A549 (cell line): ENCODE results near the gene FAM3C. TPM values are rescaled to one million over a fixed set of nuclear protein-coding genes. Genes with fewer than 3 reads are reported as not detected.

ENCODE experiments used
- ATAC-seq, 2 experiments: fragments of 200-7000 bp in 1 of 2; fragments of >200 bp in 1 of 2; cut with Nextera tagmentation in 1 of 2; cut with Tn5 transposase in 1 of 2; 3 replicates each; pipeline versions ENCODE4 v1.8.0 to v1.9.1; 2018 to 2020; ENCODE audit warnings: mild to moderate bottlenecking in 1 of 2, moderate library complexity in 1 of 2
- CTCF ChIA-PET: fragments of 300-600 bp; sonication (Branson Sonifier 250); formaldehyde crosslinking; extraction: SDS; loops from one replicate; lab custom pipeline; 2021; ENCODE audit warnings: antibody characterized with exemption, inconsistent platforms; lab: Yijun Ruan, JAX
- POLR2A ChIA-PET: fragments of 350-600 bp; formaldehyde crosslinking; extraction: SDS; loops from one replicate; lab custom pipeline; 2021; ENCODE audit warnings: antibody characterized with exemption, inconsistent platforms; lab: Yijun Ruan, JAX
- DNase-seq, 2 experiments: peaks; one replicate each; pipeline versions ENCODE4 v3.0.0 to v3.0.0-alpha.2; 2011 to 2016; ENCODE audit warnings: low read depth in 1 of 2, low spot score in 1 of 2
- FAIRE-seq: peaks from 2 replicates; lab custom pipeline; 2011; peaks lifted over from hg19 to GRCh38; lab: Jason Lieb, UNC
- H3K27ac ChIP-seq, 2 experiments: fragments of >200 bp; sonication (Bioruptor Twin); formaldehyde crosslinking; 3 replicates each; pipeline ENCODE4 v1.5.1; 2016 to 2017
- H3K4me1 ChIP-seq: fragments of >200 bp; sonication (Bioruptor Twin); formaldehyde crosslinking; 3 replicates; pipeline ENCODE4 v1.6.1; 2016
- H3K4me2 ChIP-seq: fragments of >200 bp; sonication (Bioruptor Twin); formaldehyde crosslinking; 3 replicates; pipeline ENCODE4 v1.6.1; 2016
- H3K4me3 ChIP-seq: fragments of >200 bp; sonication (Bioruptor Twin); formaldehyde crosslinking; 3 replicates; pipeline ENCODE4 v1.5.1; 2016
- H3K9me3 ChIP-seq: fragments of >200 bp; sonication (Bioruptor Twin); formaldehyde crosslinking; 3 replicates; pipeline ENCODE4 v1.6.1; 2016
- CEBPB ChIP-seq, 2 experiments: fragments of >200 bp in 1 of 2; sonication (Bioruptor Twin) in 1 of 2; formaldehyde crosslinking in 1 of 2; IDR thresholded peaks; 2 replicates each; pipeline ENCODE4 v1.6.1; 2012 to 2016
- CHD2 ChIP-seq: fragments of 150-350 bp; IDR thresholded peaks from 2 replicates; pipeline ENCODE4 v1.6.1; 2014; ENCODE audit warnings: low read length; ENCODE audit not compliant: partially characterized antibody
- EHF ChIP-seq: fragments of 250-450 bp; sonication (Bioruptor Pico); IDR thresholded peaks from 2 replicates; pipeline ENCODE4 v1.5.0; 2020; ENCODE audit warnings: mild to moderate bottlenecking
- HDAC2 ChIP-seq: fragments of 200-600 bp; sonication (generic); IDR thresholded peaks from 2 replicates; pipeline ENCODE4 v1.6.1; 2016
- HEYL ChIP-seq: fragments of 250-450 bp; sonication (Bioruptor Pico); IDR thresholded peaks from 2 replicates; pipeline ENCODE4 v1.8.0; 2021; ENCODE audit warnings: mild to moderate bottlenecking, moderate library complexity
- KDM1A ChIP-seq: fragments of 200-600 bp; sonication (generic); IDR thresholded peaks from 2 replicates; pipeline ENCODE4 v1.6.1; 2016; ENCODE audit warnings: low read depth, mild to moderate bottlenecking
- MAFK ChIP-seq: fragments of 450-650 bp; IDR thresholded peaks from 2 replicates; pipeline ENCODE4 v1.6.1; 2014; ENCODE audit not compliant: partially characterized antibody
- MAZ ChIP-seq: fragments of 150-350 bp; IDR thresholded peaks from 2 replicates; pipeline ENCODE4 v1.6.1; 2014; ENCODE audit warnings: antibody characterized with exemption, low read depth, low read length, borderline replicate concordance
- RAD21 ChIP-seq, 2 experiments: fragments of >200 bp in 1 of 2; sonication (Bioruptor Twin) in 1 of 2; formaldehyde crosslinking in 1 of 2; IDR thresholded peaks in 1 of 2; conservative IDR thresholded peaks in 1 of 2; 2 replicates in 1 of 2; 3 replicates in 1 of 2; pipeline ENCODE4 v1.6.1; 2012 to 2018; ENCODE audit warnings: inconsistent platforms in 1 of 2
- RARB ChIP-seq: fragments of 250-450 bp; sonication (Bioruptor Pico); IDR thresholded peaks from 2 replicates; pipeline ENCODE4 v1.8.0; 2021; ENCODE audit warnings: mild to moderate bottlenecking, moderate library complexity
- RCOR1 ChIP-seq: fragments of 150-350 bp; IDR thresholded peaks from 2 replicates; pipeline ENCODE4 v1.6.1; 2014; ENCODE audit warnings: antibody characterized with exemption, low read length, low read depth
- SMC3 ChIP-seq: fragments of >200 bp; sonication (Bioruptor Twin); formaldehyde crosslinking; IDR thresholded peaks from 3 replicates; pipeline ENCODE4 v1.6.1; 2018; ENCODE audit warnings: inconsistent platforms
- WGBS: methylation state at CpG from one replicate; pipeline ENCODE4 v1.1.6; 2017; ENCODE audit errors: missing lambda C conversion rate; 5-methylcytosine and 5-hydroxymethylcytosine counted together
- polyA plus RNA-seq, 4 experiments: library from polyadenylated mRNA; depleted of rRNA in 3 of 4; stranded (reverse); fragments of >200 nt; fragmentation: RNase III in 1 of 4; extraction: RNeasy Plus Mini Kit Qiagen cat#74134 plus additional on column Dnase treatment in 1 of 4; gene quantifications; 2 replicates in 3 of 4; 3 replicates in 1 of 4; pipeline ENCODE4 v1.2.3, GENCODE V29; 2011 to 2017
- TF ChIP-seq, protein P1 (sequence below): fragments of 200-600 bp; sonication (generic); IDR thresholded peaks from 2 replicates; pipeline ENCODE4 v1.6.1; 2016; ENCODE audit warnings: antibody characterized with exemption, mild to moderate bottlenecking, moderate library complexity
- TF ChIP-seq, protein P2 (sequence below): fragments of 250-450 bp; sonication (Bioruptor Pico); IDR thresholded peaks from 2 replicates; pipeline ENCODE4 v1.5.0; 2021; ENCODE audit warnings: mild to moderate bottlenecking, moderate library complexity, borderline replicate concordance
- TF ChIP-seq, protein P3 (sequence below): fragments of >200 bp; sonication (Bioruptor Twin); formaldehyde crosslinking; IDR thresholded peaks from 3 replicates; pipeline ENCODE4 v1.6.1; 2016
- TF ChIP-seq, protein P4 (sequence below): fragments of >200 bp; sonication (Bioruptor Twin); formaldehyde crosslinking; IDR thresholded peaks from 3 replicates; pipeline ENCODE4 v1.5.1; 2016
- TF ChIP-seq, protein P5 (sequence below): fragments of 150-350 bp; IDR thresholded peaks from 2 replicates; pipeline ENCODE4 v1.6.1; 2014; ENCODE audit warnings: low read depth, mild to moderate bottlenecking, low read length

Gene FAM3C
- polyA plus RNA-seq, 2 of the 4 experiments (the other 2 are of a cell fraction), result 29.4 to 46.4 TPM

DNA sequence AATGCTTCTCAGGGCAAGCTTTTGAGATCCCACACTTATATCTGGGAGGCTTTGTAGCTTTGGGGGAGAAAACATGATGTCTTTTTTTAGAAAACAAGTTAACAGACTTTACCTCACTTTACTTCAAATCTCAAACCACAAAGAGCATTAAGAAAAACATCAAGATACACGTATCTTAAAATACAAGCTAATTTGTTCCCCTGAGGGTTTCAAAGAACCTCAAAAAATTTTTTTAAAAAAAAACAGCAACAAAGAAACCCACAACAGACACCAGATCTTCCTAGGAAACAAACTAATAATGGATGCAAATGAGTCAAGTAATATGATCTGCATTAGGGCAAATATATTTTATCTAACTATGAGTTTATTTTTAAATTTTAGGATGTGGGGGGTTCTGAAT lies 24.7 kb downstream of the FAM3C start:
- ChIA-PET POLR2A (interaction anchor here (0.6 kb wide), 1 partner anchor 96 kb away, joined by 9 read pairs; no protein-coding TSS in a partner anchor), CTCF (no interaction called here)
- no peak overlapping the region for H3K4me2 ChIP-seq
- TF ChIP-seq, protein P1, sequence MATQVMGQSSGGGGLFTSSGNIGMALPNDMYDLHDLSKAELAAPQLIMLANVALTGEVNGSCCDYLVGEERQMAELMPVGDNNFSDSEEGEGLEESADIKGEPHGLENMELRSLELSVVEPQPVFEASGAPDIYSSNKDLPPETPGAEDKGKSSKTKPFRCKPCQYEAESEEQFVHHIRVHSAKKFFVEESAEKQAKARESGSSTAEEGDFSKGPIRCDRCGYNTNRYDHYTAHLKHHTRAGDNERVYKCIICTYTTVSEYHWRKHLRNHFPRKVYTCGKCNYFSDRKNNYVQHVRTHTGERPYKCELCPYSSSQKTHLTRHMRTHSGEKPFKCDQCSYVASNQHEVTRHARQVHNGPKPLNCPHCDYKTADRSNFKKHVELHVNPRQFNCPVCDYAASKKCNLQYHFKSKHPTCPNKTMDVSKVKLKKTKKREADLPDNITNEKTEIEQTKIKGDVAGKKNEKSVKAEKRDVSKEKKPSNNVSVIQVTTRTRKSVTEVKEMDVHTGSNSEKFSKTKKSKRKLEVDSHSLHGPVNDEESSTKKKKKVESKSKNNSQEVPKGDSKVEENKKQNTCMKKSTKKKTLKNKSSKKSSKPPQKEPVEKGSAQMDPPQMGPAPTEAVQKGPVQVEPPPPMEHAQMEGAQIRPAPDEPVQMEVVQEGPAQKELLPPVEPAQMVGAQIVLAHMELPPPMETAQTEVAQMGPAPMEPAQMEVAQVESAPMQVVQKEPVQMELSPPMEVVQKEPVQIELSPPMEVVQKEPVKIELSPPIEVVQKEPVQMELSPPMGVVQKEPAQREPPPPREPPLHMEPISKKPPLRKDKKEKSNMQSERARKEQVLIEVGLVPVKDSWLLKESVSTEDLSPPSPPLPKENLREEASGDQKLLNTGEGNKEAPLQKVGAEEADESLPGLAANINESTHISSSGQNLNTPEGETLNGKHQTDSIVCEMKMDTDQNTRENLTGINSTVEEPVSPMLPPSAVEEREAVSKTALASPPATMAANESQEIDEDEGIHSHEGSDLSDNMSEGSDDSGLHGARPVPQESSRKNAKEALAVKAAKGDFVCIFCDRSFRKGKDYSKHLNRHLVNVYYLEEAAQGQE, result no peak
- TF ChIP-seq, protein P2, sequence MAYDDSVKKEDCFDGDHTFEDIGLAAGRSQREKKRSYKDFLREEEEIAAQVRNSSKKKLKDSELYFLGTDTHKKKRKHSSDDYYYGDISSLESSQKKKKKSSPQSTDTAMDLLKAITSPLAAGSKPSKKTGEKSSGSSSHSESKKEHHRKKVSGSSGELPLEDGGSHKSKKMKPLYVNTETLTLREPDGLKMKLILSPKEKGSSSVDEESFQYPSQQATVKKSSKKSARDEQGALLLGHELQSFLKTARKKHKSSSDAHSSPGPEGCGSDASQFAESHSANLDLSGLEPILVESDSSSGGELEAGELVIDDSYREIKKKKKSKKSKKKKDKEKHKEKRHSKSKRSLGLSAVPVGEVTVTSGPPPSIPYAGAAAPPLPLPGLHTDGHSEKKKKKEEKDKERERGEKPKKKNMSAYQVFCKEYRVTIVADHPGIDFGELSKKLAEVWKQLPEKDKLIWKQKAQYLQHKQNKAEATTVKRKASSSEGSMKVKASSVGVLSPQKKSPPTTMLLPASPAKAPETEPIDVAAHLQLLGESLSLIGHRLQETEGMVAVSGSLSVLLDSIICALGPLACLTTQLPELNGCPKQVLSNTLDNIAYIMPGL, result no peak
- TF ChIP-seq MAZ, result no peak
- TF ChIP-seq EHF (CRISPR knock-in tag), result no peak
- TF ChIP-seq CEBPB (IDR thresholded peaks at IDR 0.05), result no peak
- no peak for DNase-seq
- H3K4me1 ChIP-seq, result peaks cover 5% of the 10 kb centered on the region; the same call in 2 of the 3 replicates
- no peak overlapping the region for H3K27ac ChIP-seq
- H3K4me3 ChIP-seq, result no peak overlapping the region
- H3K9me3 ChIP-seq, result no peaks in the 10 kb centered on the region
- ATAC-seq, result no peak
- FAIRE-seq, result no peak
- WGBS, result 85% methylated on average over 1 of the region's 1 CpG

DNA sequence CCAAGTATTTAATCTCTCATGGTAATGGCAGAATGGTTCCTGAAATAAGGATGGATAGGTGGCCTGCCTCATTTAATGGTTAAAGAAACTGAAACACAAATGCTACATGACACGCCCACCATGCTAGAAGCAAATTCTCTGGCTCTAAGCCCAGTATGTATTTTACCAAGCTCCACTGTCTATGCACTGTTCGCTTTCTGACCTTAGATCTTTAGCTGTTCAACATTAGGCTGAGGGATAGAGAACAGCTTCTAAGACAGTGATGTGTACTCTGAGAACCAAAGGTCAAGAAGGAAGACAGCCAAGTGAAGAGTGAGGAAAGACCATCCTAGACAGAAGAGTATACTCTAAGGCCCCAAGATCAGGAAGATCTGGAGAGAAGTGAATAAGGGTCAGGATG lies 26.6 kb downstream of the FAM3C start:
- DNase-seq (peak in 1 of 2 experiments; percentile 5), FAIRE-seq (no peak), ATAC-seq (peak in 1 of 2 experiments; percentile 36; a peak in 2 of 6 replicates)
- POLR2A ChIA-PET, result interaction anchor here (0.7 kb wide), 1 partner anchor 647 kb away, joined by 3 read pairs; no protein-coding TSS in a partner anchor
- WGBS, result 71% methylated on average over 2 of the region's 2 CpGs
- Histone ChIP-seq H3K4me3 (no peak overlapping the region), H3K4me1 (peaks cover 5% of the 10 kb centered on the region; the same call in 2 of the 3 replicates), H3K27ac (no peak overlapping the region), H3K9me3 (no peaks in the 10 kb centered on the region), H3K4me2 (peak overlapping the region; percentile 16; the same call in 1 of the 3 replicates)
- no peak for TF ChIP-seq RARB (CRISPR knock-in tag)
- no peak for TF ChIP-seq CHD2
- TF ChIP-seq RCOR1, result no peak
- TF ChIP-seq, protein P3, sequence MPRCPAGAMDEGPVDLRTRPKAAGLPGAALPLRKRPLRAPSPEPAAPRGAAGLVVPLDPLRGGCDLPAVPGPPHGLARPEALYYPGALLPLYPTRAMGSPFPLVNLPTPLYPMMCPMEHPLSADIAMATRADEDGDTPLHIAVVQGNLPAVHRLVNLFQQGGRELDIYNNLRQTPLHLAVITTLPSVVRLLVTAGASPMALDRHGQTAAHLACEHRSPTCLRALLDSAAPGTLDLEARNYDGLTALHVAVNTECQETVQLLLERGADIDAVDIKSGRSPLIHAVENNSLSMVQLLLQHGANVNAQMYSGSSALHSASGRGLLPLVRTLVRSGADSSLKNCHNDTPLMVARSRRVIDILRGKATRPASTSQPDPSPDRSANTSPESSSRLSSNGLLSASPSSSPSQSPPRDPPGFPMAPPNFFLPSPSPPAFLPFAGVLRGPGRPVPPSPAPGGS, result no peak
- no peak for TF ChIP-seq HDAC2
- CTCF ChIA-PET, result interaction anchor here (0.8 to 1.7 kb wide), 3 partner anchors 27 to 178 kb away, joined by 3 to 9 read pairs (median 4); partner anchors contain the start of gene FAM3C

DNA sequence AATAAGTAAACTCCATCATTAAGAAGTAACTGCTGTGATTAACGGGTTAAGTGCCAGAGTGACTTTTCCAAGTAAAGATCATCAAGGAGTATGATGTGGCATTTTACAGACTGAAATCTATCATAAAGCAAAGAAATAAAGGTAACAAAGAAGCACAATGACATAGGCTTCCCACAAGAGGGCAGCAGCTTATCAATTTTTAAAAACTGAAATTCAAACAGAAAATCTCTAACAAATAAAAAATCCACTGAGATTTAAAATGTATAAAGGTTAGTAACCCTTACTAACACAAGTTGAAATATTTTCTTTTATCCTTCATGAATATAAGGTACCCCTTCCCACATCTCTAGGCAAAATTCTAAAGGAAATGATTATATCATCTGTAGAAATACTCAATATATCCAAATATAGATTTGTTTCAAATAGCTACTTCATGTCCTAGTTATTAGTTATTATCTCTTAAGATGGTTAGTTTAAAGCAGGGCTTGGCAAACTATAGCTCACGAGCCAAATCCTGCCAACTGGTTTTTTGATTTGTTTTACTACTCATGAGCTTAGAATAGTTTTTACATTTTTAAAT lies 29.2 kb downstream of the FAM3C start:
- WGBS, result 11% methylated on average over 2 of the region's 2 CpGs
- Histone ChIP-seq H3K27ac (no peak overlapping the region), H3K4me1 (peaks cover 5% of the 10 kb centered on the region; the same call in 2 of the 3 replicates), H3K4me2 (no peak overlapping the region), H3K9me3 (no peaks in the 10 kb centered on the region), H3K4me3 (no peak overlapping the region)
- FAIRE-seq (peak; percentile 54), ATAC-seq (peak in 1 of 2 experiments; percentile 44; a peak in 2 of 6 replicates), DNase-seq (peak; percentile 6 to 34)
- ChIA-PET CTCF (interaction anchor here (0.7 to 3.1 kb wide), 33 partner anchors 9 to 630 kb away, joined by 3 to 48 read pairs (median 4); partner anchors contain the start of gene FAM3C), POLR2A (no interaction called here)
- TF ChIP-seq, protein P4, sequence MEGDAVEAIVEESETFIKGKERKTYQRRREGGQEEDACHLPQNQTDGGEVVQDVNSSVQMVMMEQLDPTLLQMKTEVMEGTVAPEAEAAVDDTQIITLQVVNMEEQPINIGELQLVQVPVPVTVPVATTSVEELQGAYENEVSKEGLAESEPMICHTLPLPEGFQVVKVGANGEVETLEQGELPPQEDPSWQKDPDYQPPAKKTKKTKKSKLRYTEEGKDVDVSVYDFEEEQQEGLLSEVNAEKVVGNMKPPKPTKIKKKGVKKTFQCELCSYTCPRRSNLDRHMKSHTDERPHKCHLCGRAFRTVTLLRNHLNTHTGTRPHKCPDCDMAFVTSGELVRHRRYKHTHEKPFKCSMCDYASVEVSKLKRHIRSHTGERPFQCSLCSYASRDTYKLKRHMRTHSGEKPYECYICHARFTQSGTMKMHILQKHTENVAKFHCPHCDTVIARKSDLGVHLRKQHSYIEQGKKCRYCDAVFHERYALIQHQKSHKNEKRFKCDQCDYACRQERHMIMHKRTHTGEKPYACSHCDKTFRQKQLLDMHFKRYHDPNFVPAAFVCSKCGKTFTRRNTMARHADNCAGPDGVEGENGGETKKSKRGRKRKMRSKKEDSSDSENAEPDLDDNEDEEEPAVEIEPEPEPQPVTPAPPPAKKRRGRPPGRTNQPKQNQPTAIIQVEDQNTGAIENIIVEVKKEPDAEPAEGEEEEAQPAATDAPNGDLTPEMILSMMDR, result peak; percentile 87
- no peak for TF ChIP-seq MAFK
- TF ChIP-seq, protein P5, sequence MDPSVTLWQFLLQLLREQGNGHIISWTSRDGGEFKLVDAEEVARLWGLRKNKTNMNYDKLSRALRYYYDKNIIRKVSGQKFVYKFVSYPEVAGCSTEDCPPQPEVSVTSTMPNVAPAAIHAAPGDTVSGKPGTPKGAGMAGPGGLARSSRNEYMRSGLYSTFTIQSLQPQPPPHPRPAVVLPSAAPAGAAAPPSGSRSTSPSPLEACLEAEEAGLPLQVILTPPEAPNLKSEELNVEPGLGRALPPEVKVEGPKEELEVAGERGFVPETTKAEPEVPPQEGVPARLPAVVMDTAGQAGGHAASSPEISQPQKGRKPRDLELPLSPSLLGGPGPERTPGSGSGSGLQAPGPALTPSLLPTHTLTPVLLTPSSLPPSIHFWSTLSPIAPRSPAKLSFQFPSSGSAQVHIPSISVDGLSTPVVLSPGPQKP, result no peak
- TF ChIP-seq KDM1A, result no peak
- TF ChIP-seq HEYL (CRISPR knock-in tag), result no peak
- peak; percentile 78 to 86 for TF ChIP-seq RAD21 (conservative IDR thresholded peaks at IDR 0.05 in 1 of 2, IDR thresholded peaks at IDR 0.05 in 1 of 2)
- TF ChIP-seq SMC3, result peak; percentile 78
